GM21526 (cell line): ENCODE results near the gene SLC25A51.
A peak's percentile ranks its signal among the peaks of the same experiment; 100 is the strongest.

Experiments
- ATAC-seq: cut with Tn5 transposase; IDR thresholded peaks from one replicate; pipeline ENCODE4 v1.9.1; 2021; ENCODE audit warnings: moderate library complexity; ENCODE audit not compliant: unreplicated experiment, low FRiP score

The SLC25A51 gene

GRCh38 chr9:37903647-37904444, at the start of gene SLC25A51:
SLC25A51 (minus strand) TSS chr9:37904127; CDS start chr9:37888550, 15,577 bp downstream.
- ATAC-seq = peak; percentile 86

DNA sequence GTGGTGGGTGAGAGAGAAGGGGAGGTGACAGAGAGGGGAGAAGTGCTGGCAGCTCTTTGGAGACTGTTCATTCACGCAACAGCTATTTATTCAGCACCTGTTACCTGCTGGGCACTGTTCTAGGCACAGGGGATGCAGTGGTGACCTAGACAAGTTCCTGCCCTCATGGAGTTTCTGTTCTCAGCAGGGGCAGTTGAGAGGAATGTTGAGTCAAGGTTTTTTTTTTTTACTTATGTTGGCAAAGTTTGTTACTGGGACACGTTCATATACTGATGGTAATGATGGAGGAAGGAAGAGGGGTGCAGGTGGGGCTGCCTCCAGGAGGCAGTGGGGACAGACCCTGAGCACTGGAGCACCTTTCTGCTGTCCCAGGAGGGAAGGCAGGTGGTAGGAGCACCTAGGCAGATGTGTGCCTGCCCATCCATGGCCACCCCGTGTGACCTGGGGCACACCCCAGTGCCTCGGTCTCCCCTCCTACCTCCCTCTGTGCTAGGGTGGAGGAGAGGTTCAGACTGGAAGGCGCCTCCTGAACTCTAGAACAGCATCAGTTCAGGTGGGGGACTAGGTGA, 49.4 kb upstream of the SLC25A51 start:
- ATAC-seq = peak; percentile 19

DNA sequence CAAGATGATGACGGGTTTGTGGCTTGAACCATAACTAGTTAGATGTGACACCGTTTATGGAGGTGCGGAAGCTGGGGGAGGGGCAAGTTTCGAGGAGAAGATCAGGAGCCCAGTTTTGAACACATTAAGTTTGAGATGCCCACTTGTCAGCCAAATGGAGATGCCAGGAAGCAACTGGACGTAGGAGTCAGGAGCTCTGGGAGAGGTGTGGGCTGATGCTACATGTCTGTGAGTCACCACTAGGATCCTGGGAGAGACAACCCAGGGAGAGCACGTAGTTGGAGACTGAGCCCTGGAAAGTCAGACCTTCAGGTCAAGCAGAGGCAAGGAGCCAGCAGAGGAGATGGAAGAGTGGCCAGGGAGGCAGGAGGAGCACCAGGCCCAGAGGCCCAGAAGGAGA, 48.8 kb upstream of the SLC25A51 start:
- no peak for ATAC-seq

DNA sequence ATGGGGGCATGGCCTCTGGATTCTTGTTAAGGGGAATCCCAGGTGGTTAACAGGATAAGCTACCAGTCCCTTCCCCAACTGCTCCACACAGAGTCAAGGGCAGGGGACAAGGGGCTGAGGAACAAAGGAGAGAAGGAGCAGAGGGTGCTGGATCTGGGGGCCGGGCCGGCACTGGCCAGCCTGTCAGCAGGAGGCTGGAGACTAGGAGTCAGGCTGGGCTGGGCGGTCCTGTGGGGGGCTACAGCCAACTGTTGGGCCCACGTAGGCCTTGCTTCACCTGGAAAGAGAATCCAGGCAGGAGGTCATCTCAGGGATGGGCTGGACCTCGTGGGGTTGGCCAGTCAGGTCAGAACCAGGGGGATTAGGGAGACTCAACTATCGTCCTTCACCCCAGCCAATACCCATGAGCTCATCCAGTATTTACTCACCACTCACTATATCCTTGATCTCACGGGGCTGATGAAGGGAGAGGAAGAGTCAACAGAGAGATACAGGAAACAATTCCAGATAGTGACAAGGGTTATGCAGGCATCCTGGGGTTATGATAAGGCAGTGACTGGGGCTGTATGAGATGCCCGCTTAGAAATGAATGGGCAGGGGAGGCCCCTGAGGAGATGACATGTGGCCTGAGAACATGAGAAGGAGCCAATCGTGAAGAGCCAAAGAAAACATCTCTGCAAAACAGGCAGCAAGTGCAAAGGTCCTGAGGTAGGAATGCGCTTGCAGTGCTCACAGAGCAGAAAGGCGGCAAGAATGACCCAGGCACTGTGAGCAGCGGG, 47.9 kb upstream of the SLC25A51 start:
- no peak for ATAC-seq

GRCh38 chr9:37950561-37950960, 46.6 kb upstream of the SLC25A51 start:
- ATAC-seq = no peak

- ATAC-seq = no peak
These were observed 45.6 kb upstream of the SLC25A51 start for GRCh38 chr9:37949576-37949975.

- no peak for ATAC-seq
These were observed 44.6 kb upstream of the SLC25A51 start for GRCh38 chr9:37948417-37948980.

GRCh38 chr9:37947977-37948376, 44.0 kb upstream of the SLC25A51 start:
- no peak for ATAC-seq

DNA sequence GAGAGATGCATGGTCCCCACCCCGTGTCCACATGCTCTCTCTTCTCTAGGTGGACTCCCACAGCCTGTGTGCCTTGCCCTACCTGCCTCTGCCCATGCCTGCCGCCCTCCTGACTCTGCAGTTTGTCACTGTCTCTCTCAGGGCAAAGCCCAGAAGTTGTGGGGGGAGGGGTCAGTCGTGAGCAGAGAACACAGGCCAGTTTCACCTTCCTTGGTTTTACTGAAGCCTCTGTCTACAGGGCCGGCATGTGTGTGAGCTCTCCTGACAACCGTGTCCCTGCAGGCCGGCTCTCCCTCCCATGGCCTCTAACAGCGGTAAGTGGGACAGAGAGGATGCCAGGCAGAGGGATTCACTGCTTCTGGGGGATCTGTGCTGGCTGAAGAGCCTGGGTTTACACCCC, 43.5 kb upstream of the SLC25A51 start:
- no peak for ATAC-seq

DNA sequence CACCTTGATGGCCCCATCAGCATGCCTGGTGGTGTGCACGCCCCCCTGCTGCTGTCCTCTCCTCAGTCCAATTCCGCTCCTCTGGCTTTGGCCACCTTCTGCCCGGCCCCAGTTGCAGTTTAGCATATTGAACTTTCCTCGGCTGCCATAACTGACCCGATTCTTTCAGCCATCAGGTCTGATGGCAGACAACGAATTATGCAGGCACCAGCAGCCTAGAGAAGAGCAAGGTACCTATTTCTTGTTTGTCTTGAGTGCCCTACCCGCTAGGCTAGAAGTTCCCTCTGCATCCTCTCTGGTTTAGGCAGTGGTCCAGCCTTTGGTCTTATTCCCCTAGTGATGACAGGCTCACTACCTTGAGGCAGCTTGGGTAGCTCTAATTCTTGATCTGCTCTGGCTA, 43.0 kb upstream of the SLC25A51 start:
- no peak for ATAC-seq

DNA sequence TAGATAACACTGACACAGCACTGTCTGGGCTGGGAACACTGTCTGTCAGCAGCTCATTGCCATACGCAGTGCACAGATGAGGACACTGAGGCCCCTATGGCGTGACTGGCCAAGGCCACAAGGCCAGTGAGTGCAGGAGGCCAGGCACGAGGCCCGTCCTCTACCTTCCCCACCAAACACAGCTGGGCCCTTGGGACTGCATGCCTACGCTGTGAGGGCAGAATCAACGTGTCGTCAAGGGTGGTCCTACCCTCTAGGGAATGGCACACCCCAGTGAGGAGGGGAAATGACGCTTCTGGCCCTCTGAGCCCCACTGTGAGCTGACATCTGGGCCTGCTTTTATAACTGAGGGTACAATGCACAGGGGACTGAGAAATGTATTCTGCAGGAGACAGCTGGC, 42.1 kb upstream of the SLC25A51 start:
- no peak for ATAC-seq

- no peak for ATAC-seq
These were observed 40.9 kb upstream of the SLC25A51 start for GRCh38 chr9:37944671-37945481.

DNA sequence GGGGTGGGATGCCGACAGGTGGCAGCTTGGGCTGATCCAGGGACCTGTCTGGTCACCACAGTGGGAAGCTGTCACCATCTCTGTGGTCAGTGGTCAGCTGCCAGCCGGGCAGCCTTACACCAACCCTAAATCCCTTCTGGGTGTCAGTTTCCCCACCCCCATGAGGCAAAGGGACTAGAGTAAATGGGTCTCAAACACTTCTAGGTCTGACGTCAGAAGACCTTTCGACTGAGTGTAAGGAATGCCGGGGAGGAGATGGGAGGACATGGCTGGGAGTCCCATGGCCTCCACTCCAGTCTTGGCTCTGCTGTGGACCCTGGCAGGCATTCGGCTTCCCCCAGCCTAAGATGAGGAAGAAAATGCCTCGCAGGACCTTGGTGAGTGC, 40.3 kb upstream of the SLC25A51 start:
- ATAC-seq = no peak

DNA sequence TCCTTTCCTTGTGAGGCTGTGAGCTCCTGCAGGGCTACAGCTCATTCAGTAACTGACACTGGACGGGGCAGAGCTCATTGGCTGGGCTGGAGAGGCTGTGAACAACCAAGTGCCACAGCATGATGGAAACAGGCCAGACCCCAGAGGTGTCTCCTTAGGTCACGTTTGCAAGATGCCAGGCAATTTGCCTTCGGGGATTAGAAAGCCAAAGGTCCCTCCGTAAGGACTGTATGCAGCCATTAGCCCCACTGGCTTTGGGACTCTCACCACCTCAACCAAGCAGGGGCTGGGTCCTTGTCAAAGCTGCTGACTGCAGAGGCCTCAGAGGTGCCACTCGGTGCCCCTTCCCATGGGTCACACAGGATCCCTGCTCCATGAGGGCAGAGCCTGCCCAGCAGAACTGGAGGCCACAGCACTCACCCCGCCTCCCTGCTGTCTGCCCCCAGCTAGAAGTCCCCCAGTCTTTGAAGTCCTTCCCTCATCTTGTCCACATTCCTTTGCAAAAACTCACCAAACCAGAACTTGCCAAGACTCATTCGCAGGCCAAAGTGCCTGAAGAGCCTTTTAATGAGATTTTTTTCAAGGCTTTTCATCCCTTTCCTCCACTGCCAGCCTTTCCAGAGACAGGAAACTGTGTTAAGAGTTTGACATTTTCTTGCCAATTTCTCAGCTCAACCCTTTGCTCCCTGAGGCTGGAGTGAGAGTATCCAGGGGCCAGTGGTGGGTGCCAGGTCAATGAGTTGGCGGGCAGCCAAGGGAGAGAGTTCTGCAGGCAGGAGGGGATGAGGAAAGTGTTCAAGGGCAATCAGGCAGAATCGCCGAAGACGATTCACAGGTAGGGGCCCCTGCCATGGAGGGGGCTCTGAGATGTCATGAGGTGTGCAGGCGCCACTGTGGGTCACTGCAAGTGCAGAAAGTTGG, 39.7 kb upstream of the SLC25A51 start:
- no peak for ATAC-seq

GRCh38 chr9:37942621-37943344, 38.9 kb upstream of the SLC25A51 start:
- no peak for ATAC-seq

- ATAC-seq = no peak
These were observed 37.3 kb upstream of the SLC25A51 start for GRCh38 chr9:37941253-37941652.

- ATAC-seq = no peak
These were observed 35.7 kb upstream of the SLC25A51 start for GRCh38 chr9:37939575-37940095.

DNA sequence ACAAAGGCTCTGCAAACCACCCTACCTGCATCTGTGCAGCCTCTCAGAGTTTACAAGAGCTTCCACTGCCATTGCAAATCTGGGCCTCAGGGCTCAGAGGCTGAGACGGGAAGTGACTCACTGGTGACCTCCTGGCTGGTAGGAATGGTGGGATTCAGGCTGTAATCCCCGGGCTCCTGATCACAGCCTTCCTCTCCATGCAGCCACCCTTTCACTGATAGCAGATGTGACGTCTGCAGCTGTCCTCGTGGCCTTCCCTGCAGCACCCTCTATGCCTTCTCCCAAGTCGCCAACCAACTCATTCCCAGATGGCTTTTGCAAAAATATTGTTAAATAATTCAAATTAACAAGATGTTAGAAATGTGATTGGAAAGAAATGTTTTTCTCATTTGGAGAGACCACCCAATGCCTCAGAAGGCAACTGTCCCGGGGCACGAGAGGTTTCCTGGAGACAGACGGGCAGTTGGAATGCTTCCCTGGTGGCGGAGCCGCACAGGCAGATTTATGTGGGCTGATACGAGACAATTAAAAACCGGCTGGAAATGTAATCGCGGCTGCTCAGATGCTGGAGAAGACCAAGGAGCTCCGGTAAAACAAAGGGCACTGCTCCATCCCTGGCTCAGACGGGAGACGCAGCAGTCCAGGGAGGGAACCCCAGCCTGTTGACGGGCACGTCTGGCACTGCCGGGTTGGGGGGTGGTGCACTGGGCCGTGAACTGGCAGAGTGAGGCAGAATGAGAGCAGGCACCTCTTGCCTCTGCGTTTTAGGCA, 34.4 kb upstream of the SLC25A51 start:
- ATAC-seq = no peak
